Activated CD8-positive, alpha-beta memory T cell treated with anti-CD3 and anti-CD28 coated beads, Interleukin-2, amount 50 U/mL, for 1 hour (primary cell): ENCODE measurements around the gene SGK1.
"Not testable (repeated sequence)": the region's sequence is repeated elsewhere in the genome, so short reads cannot be mapped to it uniquely, and the experiment has no call there.

Experiments used
- DNase-seq: peaks from one replicate; pipeline ENCODE4 v3.0.0-alpha.2; 2020; ENCODE audit errors: extremely low read depth

Gene SGK1

DNA sequence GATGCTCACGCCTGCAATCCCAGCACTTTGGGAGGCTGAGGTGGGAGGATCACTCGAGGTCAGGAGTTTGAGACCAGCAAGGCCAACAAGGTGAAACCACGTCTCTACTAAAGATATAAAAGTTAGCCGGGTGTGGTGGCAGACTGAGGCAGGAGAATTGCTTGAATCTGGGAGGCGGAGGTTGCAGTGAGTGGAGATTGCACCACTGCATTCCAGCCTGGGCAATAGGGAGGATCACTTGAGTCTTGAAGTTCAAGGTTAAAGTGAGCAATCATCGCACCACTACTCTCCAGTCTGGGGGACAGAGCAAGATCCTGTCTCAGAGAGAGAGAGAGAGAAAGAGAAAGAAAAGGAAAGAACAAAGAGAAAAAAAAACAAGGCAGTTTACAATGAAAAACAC, 13.5 kb downstream of the SGK1 start:
- DNase-seq = not testable (repeated sequence)

- DNase-seq = no peak
Measured at GRCh38 chr6:134303891-134304290, 14.0 kb downstream of the SGK1 start.

DNA sequence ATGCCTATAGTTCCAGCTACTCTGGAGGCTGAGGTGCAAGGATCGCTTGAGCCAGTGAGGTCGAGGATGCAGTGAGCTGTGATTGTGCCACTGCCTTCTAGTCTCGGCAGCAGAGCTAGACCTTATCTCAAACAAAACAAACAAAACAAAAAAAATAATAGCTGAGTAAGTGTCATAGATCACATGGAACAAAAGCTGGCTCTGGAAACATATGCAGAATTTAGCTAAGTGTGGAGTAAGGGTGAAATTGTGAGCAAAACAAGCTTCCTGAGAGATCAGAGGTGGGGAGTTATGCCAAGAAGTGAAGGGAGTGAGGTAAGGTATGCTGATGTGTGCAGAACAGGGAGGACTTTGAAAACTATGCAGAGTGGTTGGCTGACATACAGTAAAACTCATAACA, 18.7 kb downstream of the SGK1 start:
- DNase-seq = no peak

GRCh38 chr6:134296762-134297161, 21.1 kb downstream of the SGK1 start:
- DNase-seq = no peak

- DNase-seq = no peak
Measured at GRCh38 chr6:134295953-134296553, 21.9 kb downstream of the SGK1 start.

- no peak for DNase-seq
Measured at GRCh38 chr6:134293659-134294161, 24.2 kb downstream of the SGK1 start.

- no peak for DNase-seq
Measured at GRCh38 chr6:134291156-134291555, 26.8 kb downstream of the SGK1 start.

GRCh38 chr6:134289204-134289575, 28.7 kb downstream of the SGK1 start:
- DNase-seq = no peak

DNA sequence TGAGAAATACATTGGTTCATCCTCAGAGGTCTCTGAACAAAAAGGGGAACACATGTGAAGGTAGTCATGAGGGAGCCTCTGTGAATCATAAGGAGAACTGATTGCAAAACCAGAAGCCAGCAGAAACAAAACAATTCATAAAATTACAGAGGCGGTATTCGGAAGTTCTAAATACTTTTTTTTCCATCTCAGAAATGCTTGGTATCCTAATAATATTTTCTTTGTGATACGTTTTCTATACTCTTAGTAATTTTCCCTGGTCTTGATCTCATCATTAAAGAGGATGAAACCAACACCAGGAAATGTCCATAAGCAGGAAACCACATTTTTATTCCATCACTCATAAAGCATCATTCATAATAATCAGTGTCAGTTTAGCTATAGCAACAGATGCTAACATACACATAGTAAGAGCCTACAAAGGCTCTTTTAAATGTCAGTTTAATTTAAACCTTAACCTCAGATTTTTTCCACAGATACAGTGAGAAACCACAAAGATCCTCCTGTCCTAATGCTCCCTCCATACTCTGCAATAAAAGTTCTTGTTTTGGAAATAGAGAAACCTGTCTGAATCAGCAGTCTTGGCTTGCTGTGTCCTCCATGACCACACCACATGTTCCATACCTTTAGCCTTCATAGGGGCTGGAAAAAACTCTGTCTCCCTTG, 29.2 kb downstream of the SGK1 start:
- DNase-seq = no peak

- DNase-seq = no peak
Measured at GRCh38 chr6:134287859-134288537, 29.9 kb downstream of the SGK1 start.

- no peak for DNase-seq
Measured at GRCh38 chr6:134282816-134283215, 35.1 kb downstream of the SGK1 start.

GRCh38 chr6:134281388-134281787, 36.5 kb downstream of the SGK1 start:
- DNase-seq = no peak

DNA sequence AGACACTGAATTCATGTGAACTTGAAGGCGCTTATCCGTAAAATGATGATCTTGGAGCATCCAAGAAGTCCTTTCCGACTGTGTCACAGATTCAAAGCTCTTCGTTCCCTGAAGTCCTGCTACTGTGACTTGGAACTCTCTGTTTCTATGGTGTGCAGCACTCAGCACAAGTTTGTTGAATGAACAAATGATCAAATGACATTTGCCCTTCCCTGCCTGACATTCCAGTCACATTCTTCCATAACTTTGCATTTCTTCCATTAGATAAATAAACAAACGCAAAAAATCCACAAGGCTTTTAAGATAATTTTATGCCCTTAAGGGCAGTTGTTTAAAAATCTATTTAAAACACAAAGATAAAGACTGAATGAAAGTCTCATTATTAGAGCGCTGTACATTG, 39.9 kb downstream of the SGK1 start:
- no peak for DNase-seq

DNA sequence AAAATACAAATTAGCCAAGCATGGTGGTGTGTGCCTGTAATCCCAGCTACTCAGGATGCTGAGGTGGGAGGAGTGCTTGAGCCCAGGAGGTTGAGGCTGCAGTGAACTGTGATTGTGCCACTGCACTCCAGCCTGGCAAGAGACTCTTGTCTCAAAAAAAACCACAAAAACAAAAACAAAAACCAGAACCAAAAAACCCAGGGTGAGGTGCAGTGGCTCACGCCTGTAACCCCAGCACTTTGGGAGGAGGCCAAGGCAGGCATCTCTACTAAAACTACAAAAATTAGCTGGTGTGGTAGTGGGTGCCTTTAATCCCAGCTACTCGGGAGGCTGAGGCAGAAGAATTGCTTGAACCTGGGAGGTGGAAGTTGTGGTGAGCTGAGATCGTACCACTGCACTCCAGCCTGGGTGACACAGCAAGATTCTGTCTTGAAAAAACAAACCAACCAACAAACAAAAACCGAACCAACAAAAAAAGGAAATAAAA, 41.0 kb downstream of the SGK1 start:
- not testable (repeated sequence) for DNase-seq

DNA sequence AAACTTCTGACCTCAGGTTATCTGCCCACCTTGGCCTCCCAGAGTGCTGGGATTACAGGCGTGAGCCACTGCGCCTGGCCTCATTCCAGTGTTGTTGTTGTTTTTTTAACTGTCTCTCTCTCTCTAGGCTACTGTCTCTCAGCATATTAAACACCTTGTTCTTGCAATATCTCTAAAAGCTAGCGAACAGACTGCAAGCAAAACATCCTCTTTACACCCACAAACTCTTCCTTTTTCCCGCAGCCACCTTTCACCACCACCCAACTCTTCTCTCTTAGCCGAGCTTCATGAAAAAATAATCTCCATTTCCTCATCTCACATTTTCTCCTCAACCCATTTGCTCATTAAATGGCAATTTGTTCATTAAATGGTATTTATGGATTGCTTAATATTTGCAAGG, 45.5 kb downstream of the SGK1 start:
- no peak for DNase-seq

GRCh38 chr6:134267917-134268361, 50.0 kb downstream of the SGK1 start:
- no peak for DNase-seq

GRCh38 chr6:134266776-134267175, 51.1 kb downstream of the SGK1 start:
- DNase-seq = no peak

GRCh38 chr6:134261766-134262165, 56.1 kb downstream of the SGK1 start:
- no peak for DNase-seq

- no peak for DNase-seq
Measured at GRCh38 chr6:134258849-134259306, 59.0 kb downstream of the SGK1 start.

- DNase-seq = no peak
Measured at GRCh38 chr6:134257516-134257915, 60.4 kb downstream of the SGK1 start.

DNA sequence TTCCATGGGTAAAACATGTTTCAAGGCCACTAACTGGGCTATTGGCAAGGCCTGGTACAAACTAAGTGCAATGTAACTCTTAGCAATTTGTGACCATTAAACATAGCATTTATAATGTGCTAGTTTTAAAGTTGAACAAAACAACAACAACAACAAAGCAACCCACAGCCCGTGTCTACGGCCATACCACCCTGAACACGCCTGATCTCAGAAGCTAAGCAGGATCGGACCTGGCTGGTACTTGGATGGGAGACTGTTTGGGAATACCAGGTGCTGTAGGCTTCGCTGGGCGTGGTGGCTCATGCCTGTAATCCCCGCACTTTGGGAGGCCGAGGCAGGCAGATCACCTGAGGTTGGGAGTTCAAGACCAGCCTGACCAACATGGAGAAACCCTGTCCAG, 61.0 kb downstream of the SGK1 start:
- DNase-seq = no peak

- DNase-seq = not testable (repeated sequence)
Measured at GRCh38 chr6:134255280-134255679, 62.6 kb downstream of the SGK1 start.

DNA sequence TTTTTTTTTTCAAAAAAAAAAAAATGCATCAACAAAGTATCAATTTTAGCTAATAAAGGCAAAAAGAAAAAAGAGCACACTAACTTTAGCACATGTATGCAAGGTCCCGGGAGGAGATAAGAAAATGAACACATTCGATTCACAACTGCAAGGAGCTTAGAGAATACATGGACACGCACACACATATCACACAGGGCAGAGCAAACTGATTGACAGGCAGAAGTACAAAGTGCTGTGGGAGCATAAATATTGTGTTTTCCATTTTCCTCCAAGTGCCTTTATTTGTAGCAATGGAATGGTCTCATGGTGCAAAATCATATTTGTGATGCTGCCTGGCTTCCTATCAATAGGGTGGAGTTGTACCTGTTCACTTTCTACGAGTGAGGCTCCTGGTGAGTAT, 63.8 kb downstream of the SGK1 start:
- DNase-seq = no peak
